Mesenchymal stem cell (in vitro differentiated cells and primary cell): ENCODE results near the gene HSPB7.

ENCODE experiments used
- DNase-seq: peaks from one replicate; pipeline ENCODE4 v3.0.0-alpha.2; 2013
- H2AFZ ChIP-seq: one replicate; pipeline ENCODE4 v1.6.1; 2013; ENCODE audit warnings: low read depth, mild to moderate bottlenecking, control low read depth, inconsistent platforms, low read length, moderate library complexity
- H2AK5ac ChIP-seq: 2 replicates; pipeline ENCODE4 v1.6.1; 2013; ENCODE audit warnings: low read length, moderate library complexity, mild to moderate bottlenecking, inconsistent platforms; ENCODE audit not compliant: severe bottlenecking
- H2BK120ac ChIP-seq: one replicate; pipeline ENCODE4 v1.6.1; 2013; ENCODE audit warnings: low read depth, mild to moderate bottlenecking, inconsistent platforms, low read length, moderate library complexity
- H2BK12ac ChIP-seq, 2 experiments: one replicate each; pipeline ENCODE4 v1.6.1; 2013; ENCODE audit warnings: inconsistent platforms in 2 of 2, low read length in 2 of 2, mild to moderate bottlenecking in 2 of 2, moderate library complexity in 2 of 2, control low read depth in 1 of 2
- H2BK15ac ChIP-seq: one replicate; pipeline ENCODE4 v1.6.1; 2013; ENCODE audit warnings: mild to moderate bottlenecking, low read depth, inconsistent platforms; ENCODE audit not compliant: poor library complexity, severe bottlenecking
- H2BK5ac ChIP-seq: 2 replicates; pipeline ENCODE4 v1.6.1; 2013; ENCODE audit warnings: low read depth, mild to moderate bottlenecking, low read length, control low read depth, inconsistent platforms; ENCODE audit not compliant: poor library complexity, severe bottlenecking
- H3K14ac ChIP-seq, 2 experiments: one replicate each; pipeline ENCODE4 v1.6.1; 2013; ENCODE audit warnings: inconsistent platforms in 2 of 2, low read length in 2 of 2, control low read depth in 1 of 2, mild to moderate bottlenecking in 1 of 2, moderate library complexity in 1 of 2
- H3K18ac ChIP-seq, 2 experiments: one replicate each; pipeline ENCODE4 v1.6.1; 2013; ENCODE audit warnings: inconsistent platforms in 2 of 2, low read length in 2 of 2, control low read depth in 1 of 2, low read depth in 1 of 2, mild to moderate bottlenecking in 1 of 2
- H3K23ac ChIP-seq, 2 experiments: one replicate each; pipeline ENCODE4 v1.6.1; 2013; ENCODE audit warnings: inconsistent platforms in 2 of 2, low read length in 2 of 2, mild to moderate bottlenecking in 2 of 2, moderate library complexity in 2 of 2, control low read depth in 1 of 2
- H3K27ac ChIP-seq: 2 replicates; pipeline ENCODE4 v1.5.1; 2013; ENCODE audit warnings: mild to moderate bottlenecking, moderate library complexity, low read length, control low read depth, inconsistent platforms; ENCODE audit not compliant: poor library complexity, severe bottlenecking
- H3K27me3 ChIP-seq, 2 experiments: 2 replicates each; pipeline versions ENCODE4 v1.6.1 to v1.7.0; 2013; ENCODE audit warnings: low read length in 2 of 2, mild to moderate bottlenecking in 2 of 2, moderate library complexity in 2 of 2, control low read depth in 1 of 2, inconsistent platforms in 1 of 2; ENCODE audit not compliant: control insufficient read depth in 1 of 2, insufficient read depth in 1 of 2
- H3K36me3 ChIP-seq, 2 experiments: 2 replicates each; pipeline versions ENCODE4 v1.6.1 to v1.7.0; 2013; ENCODE audit warnings: low read length in 2 of 2, control low read depth in 1 of 2, inconsistent platforms in 1 of 2, low read depth in 1 of 2, mild to moderate bottlenecking in 1 of 2; ENCODE audit not compliant: insufficient read depth in 2 of 2, control insufficient read depth in 1 of 2
- H3K4ac ChIP-seq, 2 experiments: one replicate each; pipeline ENCODE4 v1.6.1; 2013; ENCODE audit warnings: inconsistent platforms in 2 of 2, low read length in 2 of 2, mild to moderate bottlenecking in 2 of 2, moderate library complexity in 2 of 2, control low read depth in 1 of 2, low read depth in 1 of 2
- H3K4me1 ChIP-seq: 2 replicates; pipeline ENCODE4 v1.6.1; 2013; ENCODE audit warnings: low read depth, low read length, control low read depth; ENCODE audit not compliant: control insufficient read depth, insufficient read depth
- H3K4me2 ChIP-seq: 2 replicates; pipeline ENCODE4 v1.6.1; 2013; ENCODE audit warnings: low read length, mild to moderate bottlenecking, inconsistent platforms; ENCODE audit not compliant: poor library complexity, severe bottlenecking
- H3K4me3 ChIP-seq, 2 experiments: 2 replicates each; pipeline versions ENCODE4 v1.5.1 to v1.7.0; 2013; ENCODE audit warnings: low read length in 2 of 2, mild to moderate bottlenecking in 2 of 2, control low read depth in 1 of 2, low read depth in 1 of 2; ENCODE audit not compliant: insufficient read depth in 1 of 2
- H3K79me1 ChIP-seq: replicated peaks from 2 replicates; pipeline ENCODE4 v1.6.1; 2013; ENCODE audit warnings: mild to moderate bottlenecking, control low read depth, low read length, inconsistent platforms; ENCODE audit not compliant: poor library complexity, severe bottlenecking
- H3K9ac ChIP-seq: 2 replicates; pipeline ENCODE4 v1.7.0; 2013; ENCODE audit warnings: mild to moderate bottlenecking, low read length, moderate library complexity
- H3K9me3 ChIP-seq: 2 replicates; pipeline ENCODE4 v1.7.0; 2013; ENCODE audit warnings: mild to moderate bottlenecking, low read length; ENCODE audit not compliant: control insufficient read depth
- H4K8ac ChIP-seq: one replicate; pipeline ENCODE4 v1.6.1; 2013; ENCODE audit warnings: inconsistent platforms, mild to moderate bottlenecking, low read length, moderate library complexity
- H4K91ac ChIP-seq: one replicate; pipeline ENCODE4 v1.6.1; 2013; ENCODE audit warnings: mild to moderate bottlenecking, low read length, inconsistent platforms
- WGBS: methylation state at CpG from one replicate; pipeline ENCODE4 v1.1.7; 2013; ENCODE audit warnings: mixed read lengths; 5-methylcytosine and 5-hydroxymethylcytosine counted together

HSPB7 gene

GRCh38 chr1:16015960-16016901 is 1.6 kb downstream of the HSPB7 start:
- Histone ChIP-seq H3K36me3 (no peaks in the 10 kb centered on the region), H3K79me1 (no peaks in the 10 kb centered on the region), H2BK12ac (peak overlapping the region in 1 of 2 experiments; percentile 87), H2AFZ (no peak overlapping the region), H2BK120ac (no peak overlapping the region), H3K9ac (peak overlapping the region; percentile 86), H3K27ac (no peak overlapping the region), H3K14ac (no peak overlapping the region), H2BK5ac (no peak overlapping the region), H3K4me1 (peaks cover 44% of the 10 kb centered on the region), H3K27me3 (no peaks in the 10 kb centered on the region), H3K4me2 (no peak overlapping the region), H3K18ac (peak overlapping the region in 1 of 2 experiments; percentile 55), H3K4ac (peak overlapping the region in 1 of 2 experiments; percentile 41), H2AK5ac (no peak overlapping the region), H3K9me3 (no peaks in the 10 kb centered on the region), H3K4me3 (peak overlapping the region in 1 of 2 experiments; percentile 76), H2BK15ac (peak overlapping the region; percentile 68), H4K91ac (no peak overlapping the region), H3K23ac (no peak overlapping the region), H4K8ac (no peak overlapping the region)
- no peak for DNase-seq
- 84% methylated on average over 23 of the region's 23 CpGs for WGBS

- Histone ChIP-seq H3K9ac (no peak overlapping the region), H3K4me3 (no peak overlapping the region), H3K14ac (no peak overlapping the region), H3K79me1 (no peaks in the 10 kb centered on the region), H2AFZ (no peak overlapping the region), H3K36me3 (no peaks in the 10 kb centered on the region), H3K18ac (peak overlapping the region in 1 of 2 experiments; percentile 54), H2BK120ac (no peak overlapping the region), H3K4me1 (peaks cover 44% of the 10 kb centered on the region), H4K8ac (no peak overlapping the region), H3K23ac (no peak overlapping the region), H2BK15ac (peak overlapping the region; percentile 71), H2BK5ac (no peak overlapping the region), H3K27ac (no peak overlapping the region), H3K9me3 (no peaks in the 10 kb centered on the region), H3K4me2 (no peak overlapping the region), H3K27me3 (no peaks in the 10 kb centered on the region), H4K91ac (peak overlapping the region; percentile 20), H3K4ac (peak overlapping the region in 1 of 2 experiments; percentile 13), H2AK5ac (no peak overlapping the region), H2BK12ac (peak overlapping the region in 1 of 2 experiments; percentile 87)
- 97% methylated on average over 25 of the region's 25 CpGs for WGBS
- DNase-seq: no peak
Measured at GRCh38 chr1:16015491-16015890, 2.4 kb downstream of the HSPB7 start.

GRCh38 chr1:16014509-16015482 is 3.0 kb downstream of the HSPB7 start:
- Histone ChIP-seq H3K4me2 (no peak overlapping the region), H3K9me3 (no peaks in the 10 kb centered on the region), H3K79me1 (no peaks in the 10 kb centered on the region)

More at GRCh38 chr1:16014509-16015482, 3.0 kb downstream of the HSPB7 start:
- H3K27me3 ChIP-seq: no peaks in the 10 kb centered on the region
- no peak overlapping the region for H4K8ac ChIP-seq
- H2BK120ac ChIP-seq: no peak overlapping the region
- peak overlapping the region; percentile 18 for H4K91ac ChIP-seq
- WGBS: 83% methylated on average over 14 of the region's 17 CpGs
- no peak overlapping the region for H2BK5ac ChIP-seq
- H2BK15ac ChIP-seq: peak overlapping the region; percentile 92
- H2BK12ac ChIP-seq: peak overlapping the region in 1 of 2 experiments; percentile 45
- peaks cover 41% of the 10 kb centered on the region for H3K4me1 ChIP-seq
- DNase-seq: no peak
- no peak overlapping the region for H2AFZ ChIP-seq
- peak overlapping the region in 1 of 2 experiments; percentile 13 for H3K4ac ChIP-seq
- H3K9ac ChIP-seq: peak overlapping the region; percentile 69
- H3K14ac ChIP-seq: no peak overlapping the region
- H3K4me3 ChIP-seq: no peak overlapping the region
- no peak overlapping the region for H3K27ac ChIP-seq
- no peak overlapping the region for H3K18ac ChIP-seq
- H2AK5ac ChIP-seq: no peak overlapping the region
- no peak overlapping the region for H3K23ac ChIP-seq
- H3K36me3 ChIP-seq: no peaks in the 10 kb centered on the region
